GM12878 (cell line): Measurements from ENCODE around the gene FERMT2. TPM values are rescaled to one million over a fixed set of nuclear protein-coding genes. Genes with fewer than 3 reads are reported as not detected.

Experiments used
- ATAC-seq: fragments of 200-7000 bp; cut with Tn5 transposase; 3 replicates; pipeline ENCODE4 v1.9.1; 2020; ENCODE audit warnings: mild to moderate bottlenecking, moderate library complexity
- BruUV-seq: library from RNA; stranded (reverse); fragments of 400-500 nt; replicated peaks from 2 replicates; lab custom pipeline; 2021; lab: Mats Ljungman, UMichigan
- CTCF ChIA-PET: fragments of 300-600 bp; sonication (Branson Sonifier 250); formaldehyde crosslinking; extraction: SDS; loops from one replicate; lab custom pipeline; 2021; ENCODE audit warnings: inconsistent platforms; lab: Yijun Ruan, JAX
- POLR2A ChIA-PET: fragments of 350-600 bp; formaldehyde crosslinking; extraction: SDS; loops from one replicate; lab custom pipeline; 2021; ENCODE audit warnings: inconsistent platforms; lab: Charles Lee
- RAD21 ChIA-PET: fragments of 300-600 bp; sonication (Branson Sonifier 250); formaldehyde crosslinking; loops from one replicate; lab custom pipeline; 2023; ENCODE audit warnings: antibody characterized with exemption; ENCODE audit not compliant: unreplicated experiment; lab: Charles Lee
- SMC1A ChIA-PET: fragments of 300-600 bp; sonication (Branson Sonifier 250); formaldehyde crosslinking; loops from one replicate; lab custom pipeline; 2023; ENCODE audit not compliant: unreplicated experiment, uncharacterized antibody; lab: Charles Lee
- DNase-seq: peaks from one replicate; pipeline ENCODE4 v3.0.0-alpha.2; 2011; ENCODE audit warnings: low read depth, low spot score
- FAIRE-seq: peaks from 3 replicates; lab custom pipeline; 2011; peaks lifted over from hg19 to GRCh38; lab: Jason Lieb, UNC
- H2AFZ ChIP-seq: 2 replicates; pipeline ENCODE4 v1.6.0; 2011; ENCODE audit warnings: low read depth, low read length, control low read depth; ENCODE audit not compliant: control insufficient read depth
- H3K27ac ChIP-seq: 2 replicates; pipeline ENCODE4 v1.5.1; 2011; ENCODE audit warnings: control low read depth; ENCODE audit not compliant: control insufficient read depth, insufficient read depth
- H3K27me3 ChIP-seq, 2 experiments: replicated peaks in 1 of 2; 2 replicates each; pipeline versions ENCODE4 v1.6.0 to v1.6.1; 2011; ENCODE audit warnings: low read length in 1 of 2; ENCODE audit not compliant: control insufficient read depth in 2 of 2, insufficient read depth in 2 of 2
- H3K36me3 ChIP-seq, 2 experiments: 2 replicates each; pipeline ENCODE4 v1.5.1; 2011; ENCODE audit warnings: low read length in 1 of 2; ENCODE audit not compliant: control insufficient read depth in 2 of 2, insufficient read depth in 2 of 2
- H3K4me1 ChIP-seq: 2 replicates; pipeline ENCODE4 v1.6.1; 2011; ENCODE audit warnings: mild to moderate bottlenecking, low read length, moderate library complexity, mixed read lengths; ENCODE audit not compliant: control insufficient read depth, insufficient read depth
- H3K4me2 ChIP-seq: 2 replicates; pipeline ENCODE4 v1.6.0; 2011; ENCODE audit warnings: control low read depth; ENCODE audit not compliant: control insufficient read depth, insufficient read depth
- H3K4me3 ChIP-seq: fragments of 200-600 bp; sonication (generic); 2 replicates; pipeline ENCODE4 v1.5.1; 2016
- H3K79me2 ChIP-seq: 2 replicates; pipeline ENCODE4 v1.6.0; 2011; ENCODE audit warnings: low read length; ENCODE audit not compliant: control insufficient read depth, insufficient read depth
- H3K9ac ChIP-seq: 2 replicates; pipeline ENCODE4 v1.8.0; 2011; ENCODE audit warnings: low read length, control low read depth, mixed read lengths; ENCODE audit not compliant: control insufficient read depth, insufficient read depth
- H3K9me3 ChIP-seq: replicated peaks from 3 replicates; pipeline ENCODE4 v1.5.1; 2011; ENCODE audit warnings: mild to moderate bottlenecking, low read length; ENCODE audit not compliant: control insufficient read depth, insufficient read depth
- H4K20me1 ChIP-seq: 2 replicates; pipeline ENCODE4 v1.6.0; 2011; ENCODE audit not compliant: control insufficient read depth, insufficient read depth
- CEBPB ChIP-seq, 2 experiments: fragments of 150-350 bp in 1 of 2; IDR thresholded peaks; 2 replicates each; pipeline ENCODE4 v1.6.1; 2012 to 2014; ENCODE audit warnings: low read depth in 2 of 2, low read length in 2 of 2, borderline replicate concordance in 1 of 2, inconsistent platforms in 1 of 2
- EGR1 ChIP-seq, 2 experiments: IDR thresholded peaks; 1 replicate in 1 of 2; 2 replicates in 1 of 2; pipeline ENCODE4 v1.6.1; 2011 to 2012; ENCODE audit warnings: low read depth in 2 of 2, low read length in 2 of 2, borderline replicate concordance in 1 of 2, mild to moderate bottlenecking in 1 of 2, moderate library complexity in 1 of 2
- ZZZ3 ChIP-seq: IDR thresholded peaks from 2 replicates; pipeline ENCODE4 v1.6.1; 2011; ENCODE audit warnings: low read depth; ENCODE audit not compliant: control insufficient read depth, insufficient read length
- WGBS: methylation state at CpG from one replicate; pipeline ENCODE4 v1.1.6; 2016; ENCODE audit warnings: low lambda C conversion rate; ENCODE audit not compliant: insufficient replicate concordance, insufficient coverage; ENCODE audit errors: missing lambda C conversion rate; 5-methylcytosine and 5-hydroxymethylcytosine counted together
- in situ Hi-C: fragments of 300-500 bp; cut with MboI; formaldehyde crosslinking; loops from 9 replicates; pipeline ENCODE4 v1.14.3; 2018; ENCODE audit warnings: mixed read lengths
- intact Hi-C: fragments of 100-400 bp; cut with micrococcal nuclease; formaldehyde crosslinking; loops from one replicate; pipeline ENCODE4 v1.14.2; 2022; ENCODE audit not compliant: unreplicated experiment
- polyA plus RNA-seq, 11 experiments: library from polyadenylated mRNA; depleted of rRNA in 4 of 11; unstranded in 6 of 11; stranded (reverse) in 5 of 11; fragments of >200 nt; fragmentation: Nextera tagmentation in 4 of 11; fragmentation: Illumina TruSeq in 1 of 11; extraction: Ambion mirVana in 4 of 11; extraction: Trizol in 1 of 11; gene quantifications; 1 replicate in 1 of 11; 2 replicates in 10 of 11; pipeline versions ENCODE4 v1.2.1 to v1.2.3, GENCODE V29; 2011 to 2016; ENCODE audit warnings: inconsistent platforms in 2 of 11, missing spikeins in 2 of 11, low read depth in 1 of 11
- total RNA-seq, 4 experiments: library from RNA; depleted of rRNA in 3 of 4; stranded (reverse); fragments of >200 nt in 3 of 4; fragmentation: Illumina TruSeq in 1 of 4; extraction: Trizol in 1 of 4; gene quantifications; 2 replicates each; pipeline versions ENCODE4 v1.2.1 to v1.2.3, GENCODE V29; 2013 to 2021
- TF ChIP-seq, protein P1 (sequence below): IDR thresholded peaks from 2 replicates; pipeline ENCODE4 v1.6.1; 2012; ENCODE audit warnings: low read depth, low read length, improper control_type of control experiment
- TF ChIP-seq, protein P2 (sequence below): fragments of 450-650 bp; formaldehyde crosslinking; IDR thresholded peaks from 2 replicates; pipeline ENCODE4 v1.5.0; 2022; ENCODE audit warnings: mild to moderate bottlenecking, missing genetic modification characterization

FERMT2 gene
- total and polyA plus RNA-seq, 10 of the 15 experiments (the other 5 are each of a cell fraction or from before 2014, with no cell fraction given), result 4.9 to 35.5 (median 19.5) TPM

DNA sequence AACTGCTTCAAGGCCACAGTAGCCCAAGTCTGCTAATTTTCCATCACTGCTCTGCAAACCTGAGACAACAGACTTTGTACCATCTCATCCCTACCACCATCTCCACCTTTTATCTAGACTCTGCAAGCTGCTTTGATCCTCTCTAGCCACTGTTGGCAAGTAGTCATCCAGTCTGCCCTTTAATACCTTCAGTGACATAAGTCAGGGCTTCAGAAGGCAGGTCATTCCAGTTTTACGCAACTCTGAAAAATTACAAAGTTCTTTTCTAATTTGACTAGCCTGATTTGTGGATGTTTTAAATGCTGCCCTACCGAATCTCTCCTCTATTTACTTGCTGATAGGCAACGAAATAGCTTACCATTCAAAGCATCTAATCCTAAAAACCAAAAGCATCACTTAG is 2.8 kb downstream of the FERMT2 start:
- Histone ChIP-seq H3K4me1 (peaks cover 3% of the 10 kb centered on the region; the same call in 1 of the 2 replicates), H3K9ac (no peak overlapping the region), H3K9me3 (no peaks in the 10 kb centered on the region), H3K79me2 (no peaks in the 10 kb centered on the region), H2AFZ (no peak overlapping the region), H3K27me3 (peaks cover 1 to 18% of the 10 kb centered on the region in 2 experiments), H3K4me3 (no peak overlapping the region), H4K20me1 (no peaks in the 10 kb centered on the region), H3K27ac (no peak overlapping the region), H3K4me2 (no peak overlapping the region), H3K36me3 (no peaks in the 10 kb centered on the region)
- WGBS, result 49% methylated on average over 3 of the region's 3 CpGs
- ChIA-PET RAD21 (interaction anchor here (0.5 to 2.9 kb wide), 6 partner anchors 10 to 157 kb away, joined by 3 to 19 read pairs (median 4); no protein-coding TSS in a partner anchor), POLR2A (interaction anchor here (0.9 to 1.4 kb wide), 3 partner anchors 13 to 201 kb away, joined by 3 to 5 read pairs (median 5); no protein-coding TSS in a partner anchor), SMC1A (interaction anchor here (0.6 to 3.6 kb wide), 13 partner anchors 10 to 347 kb away, joined by 3 to 28 read pairs (median 9); no protein-coding TSS in a partner anchor), CTCF (interaction anchor here (0.8 to 1.9 kb wide), 3 partner anchors 14 to 28 kb away, joined by 3 to 23 read pairs (median 3); no protein-coding TSS in a partner anchor)
- in situ Hi-C loops, result no loop called here
- ATAC-seq (no peak), DNase-seq (no peak), FAIRE-seq (no peak)
- TF ChIP-seq ZZZ3 (no peak), EGR1 (IDR thresholded peaks at IDR 0.05; ENCODE audit: borderline replicate concordance in 1 of 2, low read depth in 2 of 2, low read length in 2 of 2) (no peak), CEBPB (IDR thresholded peaks at IDR 0.05; ENCODE audit: borderline replicate concordance in 1 of 2, low read depth in 2 of 2, low read length in 2 of 2) (no peak)
- TF ChIP-seq, protein P1, sequence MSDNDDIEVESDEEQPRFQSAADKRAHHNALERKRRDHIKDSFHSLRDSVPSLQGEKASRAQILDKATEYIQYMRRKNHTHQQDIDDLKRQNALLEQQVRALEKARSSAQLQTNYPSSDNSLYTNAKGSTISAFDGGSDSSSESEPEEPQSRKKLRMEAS, result no peak
- TF ChIP-seq, protein P2, sequence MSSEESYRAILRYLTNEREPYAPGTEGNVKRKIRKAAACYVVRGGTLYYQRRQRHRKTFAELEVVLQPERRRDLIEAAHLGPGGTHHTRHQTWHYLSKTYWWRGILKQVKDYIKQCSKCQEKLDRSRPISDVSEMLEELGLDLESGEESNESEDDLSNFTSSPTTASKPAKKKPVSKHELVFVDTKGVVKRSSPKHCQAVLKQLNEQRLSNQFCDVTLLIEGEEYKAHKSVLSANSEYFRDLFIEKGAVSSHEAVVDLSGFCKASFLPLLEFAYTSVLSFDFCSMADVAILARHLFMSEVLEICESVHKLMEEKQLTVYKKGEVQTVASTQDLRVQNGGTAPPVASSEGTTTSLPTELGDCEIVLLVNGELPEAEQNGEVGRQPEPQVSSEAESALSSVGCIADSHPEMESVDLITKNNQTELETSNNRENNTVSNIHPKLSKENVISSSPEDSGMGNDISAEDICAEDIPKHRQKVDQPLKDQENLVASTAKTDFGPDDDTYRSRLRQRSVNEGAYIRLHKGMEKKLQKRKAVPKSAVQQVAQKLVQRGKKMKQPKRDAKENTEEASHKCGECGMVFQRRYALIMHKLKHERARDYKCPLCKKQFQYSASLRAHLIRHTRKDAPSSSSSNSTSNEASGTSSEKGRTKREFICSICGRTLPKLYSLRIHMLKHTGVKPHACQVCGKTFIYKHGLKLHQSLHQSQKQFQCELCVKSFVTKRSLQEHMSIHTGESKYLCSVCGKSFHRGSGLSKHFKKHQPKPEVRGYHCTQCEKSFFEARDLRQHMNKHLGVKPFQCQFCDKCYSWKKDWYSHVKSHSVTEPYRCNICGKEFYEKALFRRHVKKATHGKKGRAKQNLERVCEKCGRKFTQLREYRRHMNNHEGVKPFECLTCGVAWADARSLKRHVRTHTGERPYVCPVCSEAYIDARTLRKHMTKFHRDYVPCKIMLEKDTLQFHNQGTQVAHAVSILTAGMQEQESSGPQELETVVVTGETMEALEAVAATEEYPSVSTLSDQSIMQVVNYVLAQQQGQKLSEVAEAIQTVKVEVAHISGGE (CRISPR knock-in tag), result no peak
- BruUV-seq, result no TSS peak
- intact Hi-C loops, result no loop called here
